ENCODE measurements around the gene USP22. TPM values are rescaled to one million over a fixed set of nuclear protein-coding genes. Genes with fewer than 3 reads are reported as not detected.

Gene USP22
- total RNA-seq, 2 donors from 2014 or later, result 130 to 154 TPM

DNA sequence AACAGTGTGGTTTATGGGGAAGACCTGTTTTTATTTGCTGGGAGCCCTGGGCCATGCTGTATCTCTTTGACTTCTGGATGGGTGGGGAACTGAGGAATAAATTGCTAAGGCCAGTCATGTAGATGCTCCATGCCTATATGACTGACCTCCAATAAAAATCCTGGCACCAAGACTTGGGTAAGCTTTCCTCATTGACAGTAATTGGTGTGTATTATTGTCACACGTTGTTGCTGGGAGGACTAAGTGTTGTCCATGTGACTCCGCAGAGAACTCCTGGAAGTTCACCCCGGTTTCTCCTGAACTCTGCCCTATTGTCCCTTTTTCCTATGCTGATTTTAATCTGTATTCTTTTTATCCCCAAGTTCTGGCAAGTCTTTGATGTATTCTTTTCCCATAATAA lies 33.4 kb upstream of the USP22 start:
- peaks cover 0 to 8% of the 10 kb centered on the region in 2 donors for H3K4me1 ChIP-seq (ENCODE audit: control insufficient read depth in 1 of 2, low read depth in 2 of 2)
- ATAC-seq (ENCODE audit: insufficient number of reproducible peaks, low FRiP score, low read depth) (no peak), DNase-seq (ENCODE audit: low spot score) (no peak)
- no peak overlapping the region for H3K27ac ChIP-seq
- no peaks in the 10 kb centered on the region for H3K27me3 ChIP-seq (replicated peaks; ENCODE audit: insufficient read depth)
- H3K36me3 ChIP-seq, result no peaks in the 10 kb centered on the region
- no peak overlapping the region for H3K4me3 ChIP-seq
- no peaks in the 10 kb centered on the region for H3K9me3 ChIP-seq
- TF ChIP-seq, protein P1, sequence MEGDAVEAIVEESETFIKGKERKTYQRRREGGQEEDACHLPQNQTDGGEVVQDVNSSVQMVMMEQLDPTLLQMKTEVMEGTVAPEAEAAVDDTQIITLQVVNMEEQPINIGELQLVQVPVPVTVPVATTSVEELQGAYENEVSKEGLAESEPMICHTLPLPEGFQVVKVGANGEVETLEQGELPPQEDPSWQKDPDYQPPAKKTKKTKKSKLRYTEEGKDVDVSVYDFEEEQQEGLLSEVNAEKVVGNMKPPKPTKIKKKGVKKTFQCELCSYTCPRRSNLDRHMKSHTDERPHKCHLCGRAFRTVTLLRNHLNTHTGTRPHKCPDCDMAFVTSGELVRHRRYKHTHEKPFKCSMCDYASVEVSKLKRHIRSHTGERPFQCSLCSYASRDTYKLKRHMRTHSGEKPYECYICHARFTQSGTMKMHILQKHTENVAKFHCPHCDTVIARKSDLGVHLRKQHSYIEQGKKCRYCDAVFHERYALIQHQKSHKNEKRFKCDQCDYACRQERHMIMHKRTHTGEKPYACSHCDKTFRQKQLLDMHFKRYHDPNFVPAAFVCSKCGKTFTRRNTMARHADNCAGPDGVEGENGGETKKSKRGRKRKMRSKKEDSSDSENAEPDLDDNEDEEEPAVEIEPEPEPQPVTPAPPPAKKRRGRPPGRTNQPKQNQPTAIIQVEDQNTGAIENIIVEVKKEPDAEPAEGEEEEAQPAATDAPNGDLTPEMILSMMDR (IDR thresholded peaks at IDR 0.05), result no peak

DNA sequence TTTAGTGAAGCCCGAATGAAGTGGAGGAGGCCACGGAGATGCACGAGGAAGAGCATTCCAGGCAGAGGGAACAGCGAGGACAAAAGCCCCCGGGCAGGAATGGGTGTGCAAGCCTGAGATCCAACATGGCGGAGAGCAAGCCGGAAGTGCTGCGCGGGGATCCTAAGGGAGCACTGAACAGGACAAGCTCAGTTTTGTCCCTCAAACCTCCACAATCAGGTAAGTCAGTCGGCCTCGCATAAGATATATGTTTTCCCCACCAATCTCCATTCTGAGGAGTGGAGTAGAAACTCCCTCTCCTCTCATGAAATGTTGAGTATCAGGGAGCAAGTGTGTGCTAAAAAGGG lies 32.9 kb upstream of the USP22 start:
- no peaks in the 10 kb centered on the region for H3K36me3 ChIP-seq
- no peak overlapping the region for H3K4me3 ChIP-seq
- H3K9me3 ChIP-seq, result no peaks in the 10 kb centered on the region
- TF ChIP-seq, protein P1 (IDR thresholded peaks at IDR 0.05), result no peak
- ATAC-seq (ENCODE audit: insufficient number of reproducible peaks, low FRiP score, low read depth) (no peak), DNase-seq (ENCODE audit: low spot score) (no peak)
- no peaks in the 10 kb centered on the region for H3K27me3 ChIP-seq (replicated peaks; ENCODE audit: insufficient read depth)
- H3K27ac ChIP-seq, result no peak overlapping the region
- peaks cover 0 to 8% of the 10 kb centered on the region in 2 donors for H3K4me1 ChIP-seq (ENCODE audit: control insufficient read depth in 1 of 2, low read depth in 2 of 2)

DNA sequence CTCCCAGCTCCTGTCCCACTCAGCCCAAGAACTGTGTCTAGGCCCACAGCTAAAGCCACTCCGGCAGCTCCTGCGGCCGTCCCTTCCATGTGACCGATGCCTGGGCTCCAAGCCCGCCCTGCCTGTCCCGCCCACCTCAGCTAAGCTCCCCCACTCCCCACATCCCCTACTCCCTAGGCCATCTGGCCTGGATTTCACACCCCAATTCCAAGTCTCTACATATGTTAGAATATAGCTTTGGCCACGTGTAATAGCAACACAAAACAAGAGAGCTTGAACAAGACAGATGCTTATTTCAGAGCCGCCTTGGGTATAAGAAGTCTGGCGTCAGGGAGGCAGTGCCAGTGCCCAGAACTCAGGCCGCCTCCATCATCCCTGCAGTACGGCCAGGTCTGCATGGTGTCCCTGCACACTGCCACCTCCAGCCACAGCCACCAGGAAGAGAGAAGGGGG lies 30.0 kb upstream of the USP22 start:
- TF ChIP-seq, protein P1 (IDR thresholded peaks at IDR 0.05), result no peak
- no peak for ATAC-seq (ENCODE audit: insufficient number of reproducible peaks, low FRiP score, low read depth)
- H3K4me3 ChIP-seq, result no peak overlapping the region

DNA sequence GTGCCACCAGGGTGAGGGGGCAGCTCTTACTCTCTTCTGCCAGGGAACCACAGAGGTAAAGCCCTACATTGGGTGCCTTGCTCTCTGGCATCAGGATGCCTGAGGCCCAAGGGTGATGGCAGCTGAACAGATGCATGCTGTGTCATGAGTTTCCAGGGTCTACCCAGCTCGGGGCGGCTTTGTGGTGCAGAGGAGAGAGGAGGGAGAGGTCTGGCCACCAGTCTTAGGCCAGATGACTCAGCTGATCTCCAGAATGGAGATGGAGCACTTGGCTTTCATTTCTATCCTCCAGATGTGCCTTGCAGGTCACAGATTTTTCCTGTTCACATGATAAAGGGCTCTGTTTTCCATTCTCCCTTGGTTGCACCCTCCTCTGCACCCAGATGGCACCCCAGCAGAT lies 23.6 kb upstream of the USP22 start:
- Histone ChIP-seq H3K4me1 (ENCODE audit: control insufficient read depth in 1 of 2, low read depth in 2 of 2) (no peaks in the 10 kb centered on the region), H3K4me3 (no peak overlapping the region), H3K27me3 (replicated peaks; ENCODE audit: insufficient read depth) (no peaks in the 10 kb centered on the region), H3K27ac (no peak overlapping the region), H3K36me3 (no peaks in the 10 kb centered on the region), H3K9me3 (no peaks in the 10 kb centered on the region)
- DNase-seq (ENCODE audit: low spot score), result no peak
- no peak for ATAC-seq (ENCODE audit: insufficient number of reproducible peaks, low FRiP score, low read depth)
- TF ChIP-seq, protein P1 (IDR thresholded peaks at IDR 0.05), result no peak

More for the DNA sequence above, 30.0 kb upstream of the USP22 start:
- Histone ChIP-seq H3K27me3 (replicated peaks; ENCODE audit: insufficient read depth) (no peaks in the 10 kb centered on the region), H3K36me3 (no peaks in the 10 kb centered on the region), H3K4me1 (ENCODE audit: control insufficient read depth in 1 of 2, low read depth in 2 of 2) (no peaks in the 10 kb centered on the region), H3K27ac (no peak overlapping the region), H3K9me3 (no peaks in the 10 kb centered on the region)
- DNase-seq (ENCODE audit: low spot score), result no peak

DNA sequence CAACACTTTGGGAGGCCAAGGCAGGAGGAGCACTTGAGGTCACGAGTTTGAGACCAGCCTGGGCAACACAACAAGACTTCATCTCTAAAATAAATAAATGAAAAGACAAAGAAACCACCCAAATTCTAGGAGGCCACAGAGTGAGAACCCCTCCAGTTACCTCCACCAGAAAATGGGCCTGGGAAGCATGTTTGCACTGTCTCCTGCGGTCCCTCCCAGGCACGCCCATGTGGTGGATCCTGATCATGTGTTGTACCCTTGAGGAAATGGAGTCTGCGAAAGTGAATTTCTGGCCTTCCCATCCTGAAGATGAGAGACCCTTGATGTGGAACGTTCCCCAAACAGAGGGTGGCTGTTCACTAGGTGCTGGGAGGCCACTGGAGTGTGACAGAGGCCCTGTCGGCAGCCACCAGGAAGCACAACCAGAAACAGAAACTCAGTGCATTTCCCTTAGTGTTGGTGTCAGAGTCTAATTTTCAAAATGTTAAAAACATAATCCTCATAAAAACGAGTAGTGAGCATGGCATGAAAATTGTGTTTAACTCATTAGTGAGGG lies 19.2 kb upstream of the USP22 start:
- TF ChIP-seq, protein P1 (IDR thresholded peaks at IDR 0.05), result no peak
- Histone ChIP-seq H3K27ac (no peak overlapping the region), H3K36me3 (no peaks in the 10 kb centered on the region), H3K27me3 (replicated peaks; ENCODE audit: insufficient read depth) (no peaks in the 10 kb centered on the region), H3K4me1 (ENCODE audit: control insufficient read depth in 1 of 2, low read depth in 2 of 2) (no peaks in the 10 kb centered on the region), H3K4me3 (no peak overlapping the region), H3K9me3 (no peaks in the 10 kb centered on the region)
- DNase-seq (ENCODE audit: low spot score) (no peak), ATAC-seq (ENCODE audit: insufficient number of reproducible peaks, low FRiP score, low read depth) (no peak)
